Bronchial epithelial cell (primary cell): ENCODE measurements around the gene PKHD1. TPM values are rescaled to one million over a fixed set of nuclear protein-coding genes. Genes with fewer than 3 reads are reported as not detected.

Experiments used
- DNase-seq: peaks from one replicate; pipeline ENCODE4 v3.0.0-alpha.2; 2010; ENCODE audit warnings: low read depth
- FAIRE-seq: peaks from 2 replicates; lab custom pipeline; 2011; peaks lifted over from hg19 to GRCh38; lab: Jason Lieb, UNC
- H3K27me3 ChIP-seq: 2 replicates; pipeline ENCODE4 v1.5.1; 2011; ENCODE audit warnings: low read length; ENCODE audit not compliant: control insufficient read depth, insufficient read depth
- H3K36me3 ChIP-seq: 2 replicates; pipeline ENCODE4 v1.5.1; 2011; ENCODE audit warnings: low read length; ENCODE audit not compliant: control insufficient read depth, insufficient read depth
- H3K4me3 ChIP-seq: 2 replicates; pipeline ENCODE4 v1.5.1; 2011; ENCODE audit warnings: mild to moderate bottlenecking, low read depth, low read length, control low read depth
- CTCF ChIP-seq: IDR thresholded peaks from 2 replicates; pipeline ENCODE4 v1.5.1; 2011; ENCODE audit warnings: mild to moderate bottlenecking, moderate library complexity, low read length, control low read depth, inconsistent platforms; ENCODE audit not compliant: insufficient read depth, severe bottlenecking
- total RNA-seq: library from RNA; depleted of rRNA; stranded (reverse); fragments of >200 nt; gene quantifications from 2 replicates; pipeline ENCODE4 v1.2.1, GENCODE V29; 2014

Gene PKHD1
- total RNA-seq, 1 donor from 2014 or later, result not detected

- DNase-seq, result no peak
- no peak for FAIRE-seq
- Histone ChIP-seq H3K36me3 (no peaks in the 10 kb centered on the region), H3K4me3 (no peak overlapping the region), H3K27me3 (peaks cover 2% of the 10 kb centered on the region)
- TF ChIP-seq CTCF, result no peak
Observed at GRCh38 chr6:51598171-51598570, 489.2 kb downstream of the PKHD1 start.

- TF ChIP-seq CTCF, result no peak
- H3K4me3 ChIP-seq, result no peak overlapping the region
- FAIRE-seq (no peak), DNase-seq (no peak)
- H3K36me3 ChIP-seq, result no peaks in the 10 kb centered on the region
- no peaks in the 10 kb centered on the region for H3K27me3 ChIP-seq
Observed at GRCh38 chr6:51594981-51595380, 492.4 kb downstream of the PKHD1 start.

GRCh38 chr6:51585264-51585663, 502.1 kb downstream of the PKHD1 start:
- Histone ChIP-seq H3K36me3 (no peaks in the 10 kb centered on the region), H3K27me3 (no peaks in the 10 kb centered on the region), H3K4me3 (no peak overlapping the region)
- no peak for TF ChIP-seq CTCF
- DNase-seq (no peak), FAIRE-seq (no peak)

GRCh38 chr6:51584163-51584562, 503.2 kb downstream of the PKHD1 start:
- H3K27me3 ChIP-seq, result no peaks in the 10 kb centered on the region
- TF ChIP-seq CTCF, result no peak
- FAIRE-seq, result no peak
- no peak for DNase-seq
- no peak overlapping the region for H3K4me3 ChIP-seq
- H3K36me3 ChIP-seq, result no peaks in the 10 kb centered on the region

GRCh38 chr6:51578994-51579393, 508.4 kb downstream of the PKHD1 start:
- Histone ChIP-seq H3K36me3 (no peaks in the 10 kb centered on the region), H3K27me3 (no peaks in the 10 kb centered on the region), H3K4me3 (no peak overlapping the region)
- FAIRE-seq (no peak), DNase-seq (no peak)
- TF ChIP-seq CTCF, result no peak

- FAIRE-seq (no peak), DNase-seq (no peak)
- no peak for TF ChIP-seq CTCF
- no peak overlapping the region for H3K4me3 ChIP-seq
- H3K27me3 ChIP-seq, result no peaks in the 10 kb centered on the region
- no peaks in the 10 kb centered on the region for H3K36me3 ChIP-seq
Observed at GRCh38 chr6:51578362-51578761, 509.1 kb downstream of the PKHD1 start.
